Nasal cavity respiratory epithelium epithelial cell of viscerocranial mucosa (primary cell): ENCODE measurements around the gene NTRK1. TPM values are rescaled to one million over a fixed set of nuclear protein-coding genes. Genes with fewer than 3 reads are reported as not detected.

ENCODE experiments used
- total RNA-seq: library from RNA; depleted of rRNA; stranded (reverse); fragments of >200 nt; gene quantifications from 2 replicates; pipeline ENCODE4 v1.2.3, GENCODE V29; 2014

Gene NTRK1
- under 0.01 TPM in 1 of 2 replicates, not detected in the other for total RNA-seq

DNA sequence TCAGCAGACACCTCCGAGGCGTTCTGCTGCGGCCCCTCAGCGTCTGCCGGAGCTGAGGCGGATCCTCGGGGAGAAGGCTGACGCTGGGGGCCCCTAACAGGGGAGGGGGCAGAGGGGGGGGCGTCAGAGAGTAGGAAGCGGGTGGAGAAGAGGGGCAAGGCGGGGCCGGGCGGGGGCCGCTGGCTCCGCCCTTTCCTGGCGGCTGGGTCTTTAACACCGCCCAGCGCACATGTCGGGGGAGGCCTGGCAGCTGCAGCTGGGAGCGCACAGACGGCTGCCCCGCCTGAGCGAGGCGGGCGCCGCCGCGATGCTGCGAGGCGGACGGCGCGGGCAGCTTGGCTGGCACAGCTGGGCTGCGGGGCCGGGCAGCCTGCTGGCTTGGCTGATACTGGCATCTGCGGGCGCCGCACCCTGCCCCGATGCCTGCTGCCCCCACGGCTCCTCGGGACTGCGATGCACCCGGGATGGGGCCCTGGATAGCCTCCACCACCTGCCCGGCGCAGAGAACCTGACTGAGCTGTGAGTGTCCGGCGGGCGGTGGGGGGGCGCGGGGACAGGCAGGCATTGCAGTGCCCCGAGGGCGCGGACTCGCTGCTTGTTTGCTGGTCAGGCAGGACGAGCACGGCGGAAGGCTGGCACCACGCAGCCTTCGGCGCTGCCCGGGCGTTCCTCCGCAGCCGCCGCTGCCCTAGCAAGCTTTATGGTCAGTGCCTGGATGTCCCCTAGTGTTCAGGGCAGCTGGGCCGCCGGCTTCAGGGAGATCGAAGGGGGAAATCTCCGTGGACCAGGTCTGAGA lies at the start of gene NTRK1:
Gene NTRK1, plus strand, starts transcription at position 238 of the 796 bp plus-strand sequence. Its CDS starts 70 bp downstream, at position 308.

DNA sequence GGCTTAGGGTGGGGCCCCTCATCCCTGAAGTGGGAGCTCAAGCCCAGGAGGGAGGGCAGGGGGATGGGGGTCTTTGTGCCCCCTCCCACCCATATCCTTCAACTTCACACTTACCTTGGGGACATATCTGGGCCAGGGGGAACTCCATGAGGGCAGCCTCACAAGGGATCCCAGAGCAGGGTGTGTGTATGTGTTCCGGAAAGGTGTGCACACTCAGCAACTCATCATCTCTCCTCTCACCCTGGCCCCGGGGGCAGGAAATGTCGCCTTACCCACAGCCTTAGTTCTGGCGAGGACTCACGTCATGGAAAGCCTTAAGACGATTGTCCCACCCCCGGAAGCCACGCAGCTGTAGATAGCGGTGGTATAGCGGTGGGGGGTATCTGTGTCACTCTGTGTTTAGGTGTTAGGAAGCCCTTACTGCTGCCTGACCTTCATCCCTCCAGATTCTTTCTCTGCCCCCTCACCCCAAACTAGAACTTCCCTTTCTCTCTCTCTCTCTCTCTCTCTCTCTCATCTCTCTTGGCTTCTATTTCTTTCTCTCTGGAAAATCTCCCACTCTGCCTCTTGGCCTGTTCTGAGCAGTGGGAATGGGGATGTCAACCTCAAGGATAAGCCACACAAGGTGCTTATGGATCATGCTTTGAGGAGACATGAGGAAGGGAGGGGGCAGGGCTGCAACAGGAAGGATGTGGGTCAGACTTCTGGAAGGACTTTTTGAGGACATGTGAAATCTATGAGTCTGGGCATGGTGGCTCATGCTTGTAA lies 43.9 kb upstream of the NTRK1 start, which contains the start of gene SH2D2A:
Gene SH2D2A, minus strand, starts transcription at position 288 of the 768 bp plus-strand sequence. Its CDS starts 140 bp downstream, at position 148.

DNA sequence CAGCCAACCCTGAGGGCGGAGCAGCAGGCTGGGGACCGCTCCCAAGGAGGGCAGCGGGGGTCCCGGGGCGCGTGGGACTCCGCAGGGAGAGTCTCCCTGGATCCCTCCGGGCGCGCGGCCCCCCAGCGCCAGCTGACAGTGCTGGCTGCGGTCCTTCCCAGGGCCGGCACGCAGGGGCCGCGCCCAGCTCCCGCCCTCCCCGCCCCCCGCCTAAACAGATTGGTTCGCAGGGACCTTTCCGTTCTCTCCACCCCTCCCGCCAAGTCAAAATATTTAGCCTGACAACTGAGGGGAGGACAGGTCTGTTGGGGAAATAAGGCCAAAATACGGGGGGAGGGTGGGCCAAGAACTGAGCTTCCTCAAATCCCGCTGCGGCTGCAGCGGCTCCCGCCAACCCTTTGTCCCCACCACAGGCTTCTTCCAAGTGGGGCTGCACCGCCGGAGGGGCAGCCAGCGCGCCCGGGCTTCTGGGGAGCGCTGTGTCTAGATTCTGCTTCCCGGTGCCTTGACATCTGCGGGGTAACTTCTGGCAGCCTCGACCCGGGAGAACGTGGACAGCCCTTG lies 1.6 kb upstream of the NTRK1 start, which contains the start of gene INSRR:
Gene INSRR, minus strand, starts transcription at position 159 of the 564 bp plus-strand sequence. CDS start 496 bp downstream, outside the sequence.

DNA sequence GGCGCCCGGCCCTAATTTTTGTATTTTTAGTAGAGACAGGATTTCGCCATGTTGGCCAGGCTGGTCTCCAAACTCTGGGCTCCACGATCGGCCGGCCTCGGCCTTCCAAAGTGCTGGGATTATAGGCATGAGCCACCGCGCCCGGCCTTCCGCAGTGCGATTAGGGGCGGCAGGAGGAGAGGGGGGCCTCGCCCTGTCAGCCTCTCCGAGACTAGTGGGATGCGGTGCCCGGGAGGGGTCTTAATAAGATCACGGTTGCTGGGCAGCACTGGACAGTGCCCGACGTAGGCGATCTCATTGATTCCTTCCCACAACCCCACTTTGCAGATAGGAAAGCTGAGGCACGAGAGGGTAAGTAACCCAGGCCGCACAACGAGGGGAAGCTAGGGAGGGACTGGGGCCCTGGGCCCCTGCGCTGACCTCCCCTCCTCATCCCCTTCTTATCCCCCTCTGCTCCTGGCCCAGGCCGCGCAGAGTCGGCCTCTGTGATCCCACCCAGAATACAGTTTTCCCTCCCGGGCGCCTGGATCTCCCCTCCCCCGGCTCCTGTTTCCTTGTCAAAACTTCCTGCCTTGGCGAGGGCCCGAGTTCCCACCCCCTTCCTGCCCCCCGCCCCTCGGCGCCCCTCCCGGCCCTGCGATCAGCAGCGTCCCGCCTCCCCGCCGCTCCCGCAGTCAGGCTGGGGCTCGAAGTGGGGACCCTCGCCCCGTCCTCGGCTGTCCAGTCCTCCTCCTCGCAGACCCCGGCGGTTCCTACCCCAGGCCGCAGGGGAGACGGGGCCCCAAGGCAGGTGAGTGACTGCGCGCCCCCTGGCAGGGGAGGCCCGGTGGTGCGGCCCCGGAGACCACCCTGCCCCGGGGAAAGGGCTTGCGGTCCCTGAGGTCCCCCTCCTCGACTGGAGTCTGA lies 32.6 kb downstream of the NTRK1 start, which contains the start of gene PEAR1:
Gene PEAR1, plus strand, starts transcription at position 671 of the 906 bp plus-strand sequence. CDS start 10,209 bp downstream, outside the sequence.

DNA sequence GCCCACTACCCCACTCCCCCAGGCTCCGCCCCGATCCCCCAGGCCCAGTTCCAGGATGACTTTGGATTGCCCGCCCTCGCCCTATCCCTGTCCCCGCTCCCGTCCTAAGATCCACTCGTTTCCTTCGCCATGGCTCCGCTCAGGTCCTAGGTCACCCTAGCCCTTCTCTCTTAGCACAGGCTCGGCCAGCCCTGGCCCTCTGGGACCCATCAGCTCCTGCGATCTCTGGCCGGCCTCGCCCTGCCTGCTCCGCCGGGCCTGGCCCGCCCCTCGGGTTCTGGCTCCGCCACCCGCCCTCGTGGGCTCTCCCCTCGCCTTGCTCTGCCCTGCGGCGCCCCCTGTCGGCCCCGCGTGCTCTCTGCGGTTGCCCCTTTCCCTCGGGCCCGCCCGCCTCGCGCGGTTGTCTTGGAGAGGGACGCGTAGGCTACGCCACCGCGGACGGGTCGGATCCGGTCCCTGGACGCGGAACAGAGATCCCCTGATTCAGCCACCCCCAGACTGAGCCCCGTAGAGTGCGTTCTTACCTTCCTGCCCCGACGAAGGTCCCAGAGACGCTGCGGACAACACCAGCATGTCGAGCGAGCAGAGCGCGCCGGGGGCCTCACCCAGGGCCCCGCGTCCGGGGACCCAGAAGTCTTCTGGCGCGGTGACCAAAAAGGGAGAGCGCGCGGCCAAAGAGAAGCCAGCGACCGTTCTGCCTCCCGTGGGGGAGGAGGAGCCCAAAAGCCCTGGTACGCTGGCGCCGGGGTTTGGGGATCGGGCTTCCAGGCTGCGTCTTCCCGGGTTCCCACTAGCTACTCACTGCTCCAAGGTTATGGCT lies 59.8 kb downstream of the NTRK1 start, which contains the start of gene LRRC71:
Gene LRRC71, plus strand, starts transcription at position 400 of the 820 bp plus-strand sequence. Its CDS starts 172 bp downstream, at position 572.

Other genes starting within 250 kb of the NTRK1 start
- not detected in 2 replicates for gene HAPLN2, start 241.4 kb upstream of the NTRK1 start, total RNA-seq
- not detected in 2 replicates for gene BCAN, start 218.7 kb upstream of the NTRK1 start, total RNA-seq
- gene NES, start 183.5 kb upstream of the NTRK1 start, total RNA-seq: under 0.01 and 0.14 TPM in 2 replicates
- gene CRABP2, start 155.3 kb upstream of the NTRK1 start, total RNA-seq: 22.9 and 141 TPM in 2 replicates
- gene METTL25B, start 132.4 kb upstream of the NTRK1 start, total RNA-seq: 19.5 and 20.8 TPM in 2 replicates
- gene ISG20L2, start 132.1 kb upstream of the NTRK1 start, total RNA-seq: 10.9 and 17.9 TPM in 2 replicates
- gene MRPL24, start 119.8 kb upstream of the NTRK1 start, total RNA-seq: 34.2 and 45.5 TPM in 2 replicates
- 206 and 355 TPM in 2 replicates for gene HDGF, start 109.2 kb upstream of the NTRK1 start, total RNA-seq
- 15.4 and 23.1 TPM in 2 replicates for gene PRCC, start 93.3 kb upstream of the NTRK1 start, total RNA-seq
- 1.7 and 2.1 TPM in 2 replicates for gene SH2D2A, start 44.0 kb upstream of the NTRK1 start, total RNA-seq
- gene INSRR, start 1.7 kb upstream of the NTRK1 start, total RNA-seq: not detected in 2 replicates
- gene PEAR1, start 32.9 kb downstream of the NTRK1 start, total RNA-seq: 1.7 and 3.5 TPM in 2 replicates
- gene LRRC71, start 59.8 kb downstream of the NTRK1 start, total RNA-seq: not detected in 2 replicates
- gene ARHGEF11, start 184.9 kb downstream of the NTRK1 start, total RNA-seq: 19.1 and 26.6 TPM in 2 replicates
- gene ETV3L, start 238.9 kb downstream of the NTRK1 start, total RNA-seq: not detected in 2 replicates